ENCODE measurements around the gene UGGT2.
"Not testable (repeated sequence)": the region's sequence is repeated elsewhere in the genome, so short reads cannot be mapped to it uniquely, and the experiment has no call there.

Gene UGGT2

GRCh38 chr13:95874286-95874685, 178.9 kb downstream of the UGGT2 start:
- no peak for DNase-seq

GRCh38 chr13:95870421-95870820, 182.8 kb downstream of the UGGT2 start:
- no peak for DNase-seq

- DNase-seq = no peak
Measured at GRCh38 chr13:95865080-95865615, 188.1 kb downstream of the UGGT2 start.

- no peak for DNase-seq
Measured at GRCh38 chr13:95862408-95862807, 190.8 kb downstream of the UGGT2 start.

- DNase-seq = no peak
Measured at GRCh38 chr13:95861296-95861695, 191.9 kb downstream of the UGGT2 start.

- no peak for DNase-seq
Measured at GRCh38 chr13:95858286-95859075, 194.7 kb downstream of the UGGT2 start.

- not testable (repeated sequence) for DNase-seq
Measured at GRCh38 chr13:95845656-95846055, 207.5 kb downstream of the UGGT2 start.

- no peak for DNase-seq
Measured at GRCh38 chr13:95842898-95843297, 210.3 kb downstream of the UGGT2 start.

- no peak for DNase-seq
Measured at GRCh38 chr13:95841894-95842293, 211.3 kb downstream of the UGGT2 start.

GRCh38 chr13:95834134-95834765, 219.0 kb downstream of the UGGT2 start:
- DNase-seq = peak; percentile 47

- no peak for DNase-seq
Measured at GRCh38 chr13:95833719-95834118, 219.5 kb downstream of the UGGT2 start.

GRCh38 chr13:95833126-95833525, 220.1 kb downstream of the UGGT2 start:
- no peak for DNase-seq

- DNase-seq = no peak
Measured at GRCh38 chr13:95822303-95822702, 230.9 kb downstream of the UGGT2 start.

- DNase-seq = no peak
Measured at GRCh38 chr13:95814495-95814894, 238.7 kb downstream of the UGGT2 start.

GRCh38 chr13:95813139-95813538, 240.1 kb downstream of the UGGT2 start:
- DNase-seq = no peak

- no peak for DNase-seq
Measured at GRCh38 chr13:95809429-95809828, 243.8 kb downstream of the UGGT2 start.

GRCh38 chr13:95805921-95806320, 247.3 kb downstream of the UGGT2 start:
- no peak for DNase-seq

GRCh38 chr13:95801825-95802224, 251.4 kb downstream of the UGGT2 start:
- no peak for DNase-seq

GRCh38 chr13:95800436-95800835, 252.8 kb downstream of the UGGT2 start:
- DNase-seq = no peak

GRCh38 chr13:95797016-95797415, 256.2 kb downstream of the UGGT2 start:
- DNase-seq = no peak

- no peak for DNase-seq
Measured at GRCh38 chr13:95793781-95794180, 259.4 kb downstream of the UGGT2 start.

- no peak for DNase-seq
Measured at GRCh38 chr13:95793018-95793555, 260.1 kb downstream of the UGGT2 start.

- DNase-seq = no peak
Measured at GRCh38 chr13:95791084-95791722, 262.0 kb downstream of the UGGT2 start.
